Stimulated activated naive B cell treated with anti-CD40 and anti-IgM and Interleukin-4, amounts not matched to agents 10 μg/mL and 1 μg/mL and 100 μg/mL, for 72 hours (primary cell): ENCODE data around the gene LMF1.
A peak's percentile ranks its signal among the peaks of the same experiment; 100 is the strongest.

Experiments
- ATAC-seq, 2 donors: fragments of 150-1000 bp; cut with Tn5 transposase; replicated peaks; 2 replicates each; pipeline ENCODE4 v1.10.0; 2021; ENCODE audit warnings: moderate library complexity in 1 of 2
- DNase-seq: peaks from one replicate; pipeline ENCODE4 v3.0.0; 2021
- H3K27ac Mint-ChIP-seq: one replicate; pipeline ENCODE4 v1.8.0; 2022; ENCODE audit warnings: mild to moderate bottlenecking, mixed read lengths
- H3K27me3 Mint-ChIP-seq, 2 donors: one replicate each; pipeline ENCODE4 v1.8.0; 2022; ENCODE audit warnings: mixed read lengths in 2 of 2
- H3K36me3 Mint-ChIP-seq, 2 donors: one replicate each; pipeline ENCODE4 v1.8.0; 2022; ENCODE audit warnings: mixed read lengths in 2 of 2, mild to moderate bottlenecking in 1 of 2
- H3K4me1 Mint-ChIP-seq, 2 donors: one replicate each; pipeline ENCODE4 v1.8.0; 2022; ENCODE audit warnings: mixed read lengths in 2 of 2, mild to moderate bottlenecking in 1 of 2
- H3K4me3 Mint-ChIP-seq, 2 donors: one replicate each; pipeline ENCODE4 v1.8.0; 2022; ENCODE audit warnings: mild to moderate bottlenecking in 2 of 2, mixed read lengths in 2 of 2, moderate library complexity in 1 of 2
- H3K9me3 Mint-ChIP-seq, 2 donors: one replicate each; pipeline ENCODE4 v1.8.0; 2022; ENCODE audit warnings: mixed read lengths in 2 of 2, mild to moderate bottlenecking in 1 of 2

Gene LMF1

GRCh38 chr16:873243-873661 is 97.5 kb downstream of the LMF1 start:
- peaks cover 0 to 2% of the 10 kb centered on the region in 2 donors for H3K9me3 Mint-ChIP-seq
- H3K4me1 Mint-ChIP-seq, result peaks cover 23 to 41% of the 10 kb centered on the region in 2 donors
- ATAC-seq, result no peak
- no peak for DNase-seq
- H3K4me3 Mint-ChIP-seq, result no peak overlapping the region
- H3K36me3 Mint-ChIP-seq, result peaks cover 30 to 35% of the 10 kb centered on the region in 2 donors
- H3K27ac Mint-ChIP-seq, result no peak overlapping the region
- no peaks in the 10 kb centered on the region for H3K27me3 Mint-ChIP-seq

- ATAC-seq (peak; percentile 17 to 24), DNase-seq (no peak)
- H3K9me3 Mint-ChIP-seq, result peaks cover 0 to 2% of the 10 kb centered on the region in 2 donors
- no peak overlapping the region for H3K4me3 Mint-ChIP-seq
- no peaks in the 10 kb centered on the region for H3K27me3 Mint-ChIP-seq
- H3K36me3 Mint-ChIP-seq, result peaks cover 27 to 32% of the 10 kb centered on the region in 2 donors
- H3K4me1 Mint-ChIP-seq, result peaks cover 19 to 35% of the 10 kb centered on the region in 2 donors
- H3K27ac Mint-ChIP-seq, result no peak overlapping the region
Observed at GRCh38 chr16:872436-873242, 98.1 kb downstream of the LMF1 start.

- peaks cover 13 to 26% of the 10 kb centered on the region in 2 donors for H3K4me1 Mint-ChIP-seq
- peaks cover 23 to 25% of the 10 kb centered on the region in 2 donors for H3K36me3 Mint-ChIP-seq
- H3K27ac Mint-ChIP-seq, result no peak overlapping the region
- no peaks in the 10 kb centered on the region for H3K27me3 Mint-ChIP-seq
- peak overlapping the region in 1 of 2 donors; percentile 4 for H3K4me3 Mint-ChIP-seq
- no peak for DNase-seq
- peak in 1 of 2 donors; percentile 22 for ATAC-seq
- no peaks in the 10 kb centered on the region for H3K9me3 Mint-ChIP-seq
Observed at GRCh38 chr16:871562-872345, 99.0 kb downstream of the LMF1 start.

- peak; percentile 61 to 68 for ATAC-seq
- H3K27ac Mint-ChIP-seq, result no peak overlapping the region
- H3K4me1 Mint-ChIP-seq, result peaks cover 11 to 22% of the 10 kb centered on the region in 2 donors
- no peak overlapping the region for H3K4me3 Mint-ChIP-seq
- H3K36me3 Mint-ChIP-seq, result peaks cover 24 to 25% of the 10 kb centered on the region in 2 donors
- no peak for DNase-seq
- no peaks in the 10 kb centered on the region for H3K27me3 Mint-ChIP-seq
- no peaks in the 10 kb centered on the region for H3K9me3 Mint-ChIP-seq
Observed at GRCh38 chr16:870856-871561, 99.8 kb downstream of the LMF1 start.

- ATAC-seq, result no peak
- H3K36me3 Mint-ChIP-seq, result peaks cover 23 to 26% of the 10 kb centered on the region in 2 donors
- peaks cover 10 to 22% of the 10 kb centered on the region in 2 donors for H3K4me1 Mint-ChIP-seq
- DNase-seq, result no peak
- H3K27me3 Mint-ChIP-seq, result no peaks in the 10 kb centered on the region
- H3K4me3 Mint-ChIP-seq, result no peak overlapping the region
- H3K27ac Mint-ChIP-seq, result no peak overlapping the region
- H3K9me3 Mint-ChIP-seq, result no peaks in the 10 kb centered on the region
Observed at GRCh38 chr16:869823-870641, 100.8 kb downstream of the LMF1 start.

- no peak overlapping the region for H3K4me3 Mint-ChIP-seq
- peaks cover 20 to 23% of the 10 kb centered on the region in 2 donors for H3K36me3 Mint-ChIP-seq
- no peaks in the 10 kb centered on the region for H3K27me3 Mint-ChIP-seq
- ATAC-seq (no peak), DNase-seq (no peak)
- peaks cover 10 to 23% of the 10 kb centered on the region in 2 donors for H3K4me1 Mint-ChIP-seq
- no peaks in the 10 kb centered on the region for H3K9me3 Mint-ChIP-seq
- H3K27ac Mint-ChIP-seq, result no peak overlapping the region
Observed at GRCh38 chr16:868846-869822, 101.7 kb downstream of the LMF1 start.

- peaks cover 0 to 2% of the 10 kb centered on the region in 2 donors for H3K9me3 Mint-ChIP-seq
- H3K4me3 Mint-ChIP-seq, result no peak overlapping the region
- DNase-seq, result no peak
- no peak overlapping the region for H3K27ac Mint-ChIP-seq
- ATAC-seq, result no peak
- peaks cover 9 to 25% of the 10 kb centered on the region in 2 donors for H3K4me1 Mint-ChIP-seq
- H3K36me3 Mint-ChIP-seq, result peaks cover 14 to 19% of the 10 kb centered on the region in 2 donors
- H3K27me3 Mint-ChIP-seq, result no peaks in the 10 kb centered on the region
Observed at GRCh38 chr16:868386-868755, 102.4 kb downstream of the LMF1 start.

GRCh38 chr16:867421-868385 is 103.1 kb downstream of the LMF1 start:
- no peak for DNase-seq
- no peak overlapping the region for H3K27ac Mint-ChIP-seq
- no peak for ATAC-seq

GRCh38 chr16:866252-866896 is 104.4 kb downstream of the LMF1 start:
- no peak for ATAC-seq
- Mint-ChIP-seq H3K36me3 (peaks cover 10 to 15% of the 10 kb centered on the region in 2 donors), H3K4me3 (no peak overlapping the region), H3K9me3 (peaks cover 0 to 3% of the 10 kb centered on the region in 2 donors), H3K27me3 (no peaks in the 10 kb centered on the region), H3K27ac (no peak overlapping the region), H3K4me1 (peaks cover 4 to 10% of the 10 kb centered on the region in 2 donors)
- no peak for DNase-seq

More at GRCh38 chr16:867421-868385, 103.1 kb downstream of the LMF1 start:
- Mint-ChIP-seq H3K36me3 (peaks cover 10 to 14% of the 10 kb centered on the region in 2 donors), H3K4me3 (no peak overlapping the region), H3K27me3 (no peaks in the 10 kb centered on the region), H3K9me3 (peaks cover 0 to 3% of the 10 kb centered on the region in 2 donors), H3K4me1 (peaks cover 8 to 20% of the 10 kb centered on the region in 2 donors)

- Mint-ChIP-seq H3K27ac (no peak overlapping the region), H3K36me3 (peaks cover 10 to 18% of the 10 kb centered on the region in 2 donors), H3K4me1 (peaks cover 4 to 10% of the 10 kb centered on the region in 2 donors), H3K9me3 (peaks cover 0 to 6% of the 10 kb centered on the region in 2 donors), H3K4me3 (no peak overlapping the region), H3K27me3 (no peaks in the 10 kb centered on the region)
- ATAC-seq (no peak), DNase-seq (no peak)
Observed at GRCh38 chr16:865026-865425, 105.8 kb downstream of the LMF1 start.

GRCh38 chr16:861446-861845 is 109.3 kb downstream of the LMF1 start:
- Mint-ChIP-seq H3K36me3 (peaks cover 14% of the 10 kb centered on the region in 2 donors), H3K27me3 (no peaks in the 10 kb centered on the region), H3K4me3 (no peak overlapping the region), H3K4me1 (peaks cover 4 to 10% of the 10 kb centered on the region in 2 donors), H3K9me3 (peaks cover 0 to 6% of the 10 kb centered on the region in 2 donors), H3K27ac (no peak overlapping the region)
- ATAC-seq (no peak), DNase-seq (no peak)
